Sigmoid colon (tissue), 7 donors: ENCODE measurements around the gene TSPOAP1. TPM values are rescaled to one million over a fixed set of nuclear protein-coding genes. Genes with fewer than 3 reads are reported as not detected.

ENCODE experiments used
- DNase-seq: peaks from one replicate; pipeline ENCODE4 v3.0.0-alpha.2; 2019
- H3K27ac ChIP-seq, 4 donors: fragments of 200-600 bp; sonication (generic); one replicate each; pipeline ENCODE4 v1.5.1; 2016 to 2019; ENCODE audit warnings: mild to moderate bottlenecking in 1 of 4
- H3K27me3 ChIP-seq, 3 donors: fragments of 200-600 bp; sonication (generic); one replicate each; pipeline ENCODE4 v1.5.1; 2019; ENCODE audit warnings: mild to moderate bottlenecking in 1 of 3
- H3K36me3 ChIP-seq, 4 donors: fragments of 200-600 bp; sonication (generic); one replicate each; pipeline ENCODE4 v1.5.1; 2016 to 2019
- H3K4me1 ChIP-seq, 4 donors: fragments of 200-600 bp; sonication (generic); one replicate each; pipeline ENCODE4 v1.5.1; 2017 to 2019
- H3K4me3 ChIP-seq, 4 donors: fragments of 200-600 bp; sonication (generic); one replicate each; pipeline ENCODE4 v1.5.1; 2017 to 2019; ENCODE audit warnings: mild to moderate bottlenecking in 2 of 4, moderate library complexity in 1 of 4
- H3K9me3 ChIP-seq, 4 donors: fragments of 200-600 bp in 3 of 4; sonication (generic) in 3 of 4; one replicate each; pipeline versions ENCODE4 v1.5.1 to v1.6.1; 2013 to 2019
- CTCF ChIP-seq, 4 experiments: fragments of 450-650 bp in 3 of 4; fragments of 200-600 bp in 1 of 4; IDR thresholded peaks; one replicate each; pipeline ENCODE4 v1.5.1; 2016 to 2019; ENCODE audit warnings: antibody characterized with exemption in 4 of 4, mild to moderate bottlenecking in 3 of 4, moderate library complexity in 2 of 4
- EP300 ChIP-seq, 4 donors: sonication (generic); formaldehyde crosslinking; IDR thresholded peaks; one replicate each; pipeline ENCODE4 v1.6.1; 2017; ENCODE audit warnings: antibody characterized with exemption in 4 of 4
- POLR2A ChIP-seq, 2 donors: fragments of 450-650 bp; IDR thresholded peaks; one replicate each; pipeline ENCODE4 v1.6.1; 2016; ENCODE audit warnings: antibody characterized with exemption in 2 of 2, mild to moderate bottlenecking in 2 of 2, moderate library complexity in 2 of 2
- POLR2AphosphoS5 ChIP-seq, 4 donors: sonication (generic); formaldehyde crosslinking; IDR thresholded peaks; one replicate each; pipeline ENCODE4 v1.6.1; 2017; ENCODE audit warnings: antibody characterized with exemption in 4 of 4
- WGBS, 2 donors: extraction: QIAGEN DNeasy Blood & Tissue Kit; methylation state at CpG; one replicate each; pipeline ENCODE4 v1.1.7; 2013; 5-methylcytosine and 5-hydroxymethylcytosine counted together
- intact Hi-C: fragments of 100-400 bp; cut with DNase I; formaldehyde crosslinking; loops from one replicate; pipeline ENCODE4 v1.15.1; 2023
- polyA plus RNA-seq, 3 donors: library from polyadenylated mRNA; stranded (reverse); fragments of 200-250 nt; gene quantifications; one replicate each; pipeline ENCODE4 v1.2.3, GENCODE V29; 2013
- total RNA-seq, 4 donors: library from RNA; depleted of rRNA; stranded (reverse); fragments of >200 nt; gene quantifications; one replicate each; pipeline ENCODE4 v1.1.0, GENCODE V29; 2016
- donor health status: healthy with polysubstance abuse.
- donor health status: Bipolar disorder and iron deficiency.
- donor health status: healthy.

Gene TSPOAP1
- total and polyA plus RNA-seq, 7 donors, result 0.69 to 28.4 (median 12.5) TPM

GRCh38 chr17:58365980-58366595 lies 37.5 kb upstream of the TSPOAP1 start:
- DNase-seq, result no peak
- Histone ChIP-seq H3K9me3 (no peaks in the 10 kb centered on the region), H3K36me3 (no peaks in the 10 kb centered on the region), H3K27ac (no peak overlapping the region), H3K4me3 (no peak overlapping the region), H3K4me1 (no peaks in the 10 kb centered on the region), H3K27me3 (no peaks in the 10 kb centered on the region)
- intact Hi-C loops, result no loop called here
- TF ChIP-seq CTCF (IDR thresholded peaks at IDR 0.05), result no peak
- TF ChIP-seq POLR2AphosphoS5 (IDR thresholded peaks at IDR 0.05), result no peak
- WGBS, 2 donors, result 19 to 56% methylated on average over 5 of the region's 5 CpGs

GRCh38 chr17:58365185-58365979 lies 36.8 kb upstream of the TSPOAP1 start:
- no peaks in the 10 kb centered on the region for H3K36me3 ChIP-seq
- no peaks in the 10 kb centered on the region for H3K4me1 ChIP-seq
- no peak overlapping the region for H3K27ac ChIP-seq
- TF ChIP-seq POLR2A (IDR thresholded peaks at IDR 0.05) (no peak), EP300 (IDR thresholded peaks at IDR 0.05) (no peak), POLR2AphosphoS5 (IDR thresholded peaks at IDR 0.05) (no peak), CTCF (IDR thresholded peaks at IDR 0.05) (no peak)
- intact Hi-C loops, result no loop called here
- H3K4me3 ChIP-seq, result no peak overlapping the region
- H3K9me3 ChIP-seq, result no peaks in the 10 kb centered on the region
- DNase-seq, result no peak
- no peaks in the 10 kb centered on the region for H3K27me3 ChIP-seq

- no peak for DNase-seq
- no peak overlapping the region for H3K27ac ChIP-seq
- no peak for TF ChIP-seq EP300 (IDR thresholded peaks at IDR 0.05)
- TF ChIP-seq POLR2A (IDR thresholded peaks at IDR 0.05), result no peak
- TF ChIP-seq POLR2AphosphoS5 (IDR thresholded peaks at IDR 0.05), result no peak
- TF ChIP-seq CTCF (IDR thresholded peaks at IDR 0.05), result no peak
- no peak overlapping the region for H3K4me3 ChIP-seq
- WGBS, 2 donors, result 18 to 62% methylated on average over 7 of the region's 7 CpGs
- H3K4me1 ChIP-seq, result no peaks in the 10 kb centered on the region
- no peaks in the 10 kb centered on the region for H3K36me3 ChIP-seq
- no peaks in the 10 kb centered on the region for H3K27me3 ChIP-seq
- intact Hi-C loops, result no loop called here
- H3K9me3 ChIP-seq, result no peaks in the 10 kb centered on the region
Observed at GRCh38 chr17:58364270-58364942, 35.8 kb upstream of the TSPOAP1 start.

- intact Hi-C loops, result no loop called here
- no peak for TF ChIP-seq CTCF (IDR thresholded peaks at IDR 0.05)
- no peak for TF ChIP-seq EP300 (IDR thresholded peaks at IDR 0.05)
- TF ChIP-seq POLR2A (IDR thresholded peaks at IDR 0.05), result no peak
- no peak for TF ChIP-seq POLR2AphosphoS5 (IDR thresholded peaks at IDR 0.05)
- no peak overlapping the region for H3K4me3 ChIP-seq
- no peaks in the 10 kb centered on the region for H3K4me1 ChIP-seq
- H3K27ac ChIP-seq, result no peak overlapping the region
- H3K36me3 ChIP-seq, result no peaks in the 10 kb centered on the region
- no peak for DNase-seq
- no peaks in the 10 kb centered on the region for H3K27me3 ChIP-seq
- WGBS, 2 donors, result 66 to 80% methylated on average over 8 of the region's 8 CpGs
- no peaks in the 10 kb centered on the region for H3K9me3 ChIP-seq
Observed at GRCh38 chr17:58363457-58364185, 35.0 kb upstream of the TSPOAP1 start.
